ENCODE data around the gene MAST2.

GRCh38 chr1:45762291-45762690 lies 41.1 kb upstream of the MAST2 start:
- no peak for TF ChIP-seq CTCF (conservative IDR thresholded peaks at IDR 0.05; ENCODE audit: low read depth, low read length)
- TF ChIP-seq EZH2 (IDR thresholded peaks at IDR 0.05; ENCODE audit: borderline replicate concordance, low read depth, low read length, poor library complexity, severe bottlenecking) = no peak

Data from A673 (cell line).